SW480 (cell line): ENCODE measurements around the gene VAV2.

Source experiments
- DNase-seq: peaks from one replicate; pipeline ENCODE4 v3.0.0-alpha.2; 2016; ENCODE audit warnings: low spot score

The VAV2 gene

DNA sequence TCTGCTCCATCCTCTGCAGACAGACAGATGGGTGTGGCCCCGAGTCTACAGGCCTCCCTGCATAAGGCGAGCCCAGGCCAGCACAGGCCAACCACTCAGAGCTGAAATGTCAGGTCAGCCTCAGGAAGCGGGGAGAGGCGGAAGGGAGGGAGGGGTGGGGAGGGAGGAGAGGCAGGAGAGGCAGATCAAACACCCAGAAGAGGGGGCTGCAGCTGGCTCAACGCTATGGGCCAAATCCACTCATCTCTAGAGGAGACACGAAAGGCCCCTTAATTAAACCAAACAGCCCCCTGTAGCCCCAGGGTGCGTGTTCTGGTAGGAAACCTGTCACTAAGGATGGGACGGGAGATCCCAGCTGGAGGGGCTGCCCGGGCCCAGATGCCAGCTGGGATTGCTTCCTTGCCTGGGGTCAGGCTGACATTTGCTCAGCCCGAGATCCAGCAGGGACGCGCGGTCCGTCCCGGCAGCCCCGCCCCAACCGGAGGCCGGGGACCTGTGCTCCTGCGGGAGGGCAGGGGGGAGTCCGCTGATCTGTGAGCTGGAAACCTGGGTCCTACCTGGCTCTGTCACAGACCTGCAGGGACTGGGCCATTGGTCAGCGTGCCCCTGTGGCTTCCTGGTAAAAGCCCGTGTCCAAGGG lies 156.7 kb downstream of the VAV2 start:
- DNase-seq = no peak

DNA sequence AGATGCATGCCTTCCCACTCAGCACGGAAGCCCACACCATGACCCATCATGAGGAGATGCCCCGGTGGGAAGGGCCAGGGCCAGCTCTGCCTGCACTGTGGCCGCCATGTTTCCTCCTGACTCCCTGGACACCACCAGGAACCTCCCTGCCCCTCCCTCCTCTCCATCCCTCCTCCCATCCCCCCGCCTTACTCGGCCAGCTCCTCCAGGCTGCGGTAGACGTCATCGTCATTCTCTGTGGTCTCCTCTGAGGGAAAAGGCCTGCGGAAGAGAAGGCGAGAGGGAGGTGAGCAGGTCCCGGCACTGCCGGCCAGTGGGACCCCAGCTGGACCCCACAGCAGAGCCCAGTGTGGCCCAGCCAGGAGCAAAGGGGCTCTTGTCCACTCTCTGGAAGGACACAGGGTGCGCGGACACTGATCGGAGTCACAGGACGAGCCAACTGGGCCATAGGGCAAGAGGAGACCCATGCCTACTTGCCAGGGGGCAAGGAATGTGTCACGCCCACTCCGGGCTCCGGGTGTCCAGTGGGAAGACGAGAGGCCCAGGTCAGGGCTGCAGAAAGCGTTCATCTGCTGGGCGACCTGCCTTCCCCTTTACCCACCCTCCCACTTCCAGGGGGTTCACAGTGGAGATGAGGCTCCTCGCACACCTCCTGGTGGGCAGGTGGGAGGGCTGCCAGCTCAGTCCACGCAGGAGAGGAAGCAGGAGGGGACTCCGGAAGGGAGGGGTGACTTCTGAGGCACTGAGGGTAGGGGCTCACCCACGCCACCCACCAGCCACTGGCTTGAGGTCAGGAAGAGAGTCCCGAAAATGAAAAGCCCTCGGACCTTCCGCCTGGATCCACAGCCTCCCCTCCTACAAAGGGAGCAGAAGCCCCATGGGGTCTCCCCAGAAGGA lies 157.8 kb downstream of the VAV2 start:
- DNase-seq = no peak

DNA sequence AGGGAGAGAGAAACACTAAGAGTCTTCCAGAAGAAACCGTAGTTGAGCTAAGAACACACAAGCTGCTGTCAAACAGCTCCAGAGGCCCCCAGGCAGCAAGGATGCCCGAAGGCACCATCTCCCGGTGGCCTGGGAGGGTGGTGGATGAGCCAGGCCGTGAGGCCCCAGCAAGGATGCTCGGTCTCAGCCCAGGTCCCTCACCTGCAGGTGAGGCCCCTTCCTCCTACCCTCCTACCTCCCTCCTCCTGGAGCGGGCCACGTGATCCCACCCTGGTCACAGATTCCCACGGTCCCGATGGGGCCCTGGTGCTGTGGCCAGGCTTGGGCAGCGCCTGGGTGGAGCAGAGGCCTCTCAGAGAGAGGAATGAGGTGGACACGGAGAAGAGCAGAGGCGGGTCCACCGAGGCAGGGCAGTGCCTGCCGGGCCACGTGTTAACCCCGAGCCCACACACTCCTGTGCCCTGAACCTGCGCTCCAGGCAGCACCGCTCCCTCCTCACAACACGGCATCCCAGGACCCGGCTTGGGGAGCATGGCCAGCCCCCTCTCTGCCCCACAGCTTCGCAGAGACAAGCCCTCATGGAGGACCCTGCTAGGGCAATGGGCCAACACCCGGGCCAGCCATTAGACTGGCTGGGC lies 158.6 kb downstream of the VAV2 start:
- DNase-seq = no peak

DNA sequence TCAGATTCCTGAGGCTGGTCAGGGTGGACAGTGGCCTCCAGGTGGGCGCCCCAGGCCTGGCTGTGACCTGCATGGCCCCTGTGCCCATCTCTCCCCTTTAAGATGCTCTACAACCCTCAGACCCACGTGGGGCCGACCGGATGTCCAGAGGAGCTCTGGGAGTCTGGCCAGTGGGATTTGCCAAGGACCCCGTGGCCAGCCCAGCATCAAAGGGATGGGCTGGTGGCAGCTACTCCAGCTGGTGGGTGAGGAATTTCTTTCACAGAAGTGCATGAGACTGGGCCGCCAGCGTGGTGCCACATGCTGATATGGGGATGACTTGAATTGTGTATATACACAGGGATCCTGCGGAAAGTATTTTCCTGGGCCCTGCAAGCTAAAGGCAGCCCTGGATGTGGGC lies 159.2 kb downstream of the VAV2 start:
- no peak for DNase-seq

DNA sequence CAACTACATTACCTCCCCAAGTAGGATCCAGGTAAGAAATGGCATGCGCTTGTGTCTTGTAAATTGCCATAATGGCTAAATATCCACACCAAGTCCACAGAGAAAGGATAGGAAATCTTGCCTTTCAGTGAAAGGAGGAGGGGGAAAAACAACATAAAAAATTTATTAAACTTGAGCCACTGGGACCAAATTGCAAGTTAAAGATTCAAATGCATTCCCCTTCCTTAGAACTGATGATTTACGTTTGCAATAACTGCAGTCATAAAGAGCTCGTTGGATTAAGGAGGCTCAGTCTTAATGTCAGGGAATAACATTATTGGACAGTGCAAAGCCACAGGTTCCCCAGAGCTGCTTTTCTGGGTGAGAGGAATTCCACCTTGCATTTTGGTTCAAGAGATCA lies 161.4 kb downstream of the VAV2 start:
- no peak for DNase-seq

DNA sequence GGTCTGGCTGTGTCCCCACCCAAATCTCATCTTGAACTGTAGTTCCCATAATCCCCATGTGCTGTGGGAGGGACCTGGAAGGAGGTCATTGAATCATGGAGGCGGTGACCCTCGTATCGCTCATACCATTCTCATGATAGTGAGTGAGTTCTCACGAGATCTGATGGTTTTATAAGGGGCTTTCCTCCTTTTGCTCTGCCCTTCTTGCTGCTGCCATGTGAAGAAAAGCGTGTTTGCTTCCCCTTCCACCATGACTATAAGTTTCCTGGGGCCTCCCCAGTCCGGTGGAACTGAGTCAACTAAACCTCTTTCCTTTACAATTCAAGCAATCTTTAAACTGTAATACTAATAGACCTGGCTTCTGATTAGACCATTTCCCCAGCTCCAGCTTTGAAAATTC lies 161.8 kb downstream of the VAV2 start:
- no peak for DNase-seq

DNA sequence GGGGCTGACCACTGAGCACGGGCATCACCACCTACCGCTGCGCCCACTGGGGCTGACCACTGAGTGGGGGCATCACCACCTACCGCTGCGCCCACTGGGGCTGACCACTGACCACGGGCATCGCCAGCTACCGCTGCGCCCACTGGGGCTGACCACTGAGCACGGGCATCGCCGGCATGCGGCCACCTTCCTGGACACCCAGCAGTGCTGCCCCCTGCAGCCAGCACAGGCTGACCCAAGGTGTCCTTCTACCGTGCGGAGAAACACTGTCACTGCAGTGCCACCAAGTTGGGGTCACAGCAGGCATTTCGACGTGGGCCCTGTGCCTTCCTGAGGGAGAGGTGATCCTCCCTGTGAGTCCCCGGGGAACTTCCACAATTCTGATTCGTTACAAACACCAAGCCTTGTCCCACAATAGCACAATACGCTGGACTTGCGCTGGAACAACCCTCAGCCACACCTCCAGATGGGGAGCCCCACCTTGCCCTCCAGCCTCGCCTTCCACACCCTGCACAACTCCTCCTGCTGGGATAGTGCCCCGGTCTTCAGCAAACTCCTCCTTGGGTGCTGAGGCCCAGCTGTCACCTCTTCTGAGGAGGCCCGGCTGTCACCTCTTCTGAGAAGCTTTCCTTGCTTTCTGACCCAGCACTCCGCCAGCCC lies 163.7 kb downstream of the VAV2 start:
- DNase-seq = no peak

DNA sequence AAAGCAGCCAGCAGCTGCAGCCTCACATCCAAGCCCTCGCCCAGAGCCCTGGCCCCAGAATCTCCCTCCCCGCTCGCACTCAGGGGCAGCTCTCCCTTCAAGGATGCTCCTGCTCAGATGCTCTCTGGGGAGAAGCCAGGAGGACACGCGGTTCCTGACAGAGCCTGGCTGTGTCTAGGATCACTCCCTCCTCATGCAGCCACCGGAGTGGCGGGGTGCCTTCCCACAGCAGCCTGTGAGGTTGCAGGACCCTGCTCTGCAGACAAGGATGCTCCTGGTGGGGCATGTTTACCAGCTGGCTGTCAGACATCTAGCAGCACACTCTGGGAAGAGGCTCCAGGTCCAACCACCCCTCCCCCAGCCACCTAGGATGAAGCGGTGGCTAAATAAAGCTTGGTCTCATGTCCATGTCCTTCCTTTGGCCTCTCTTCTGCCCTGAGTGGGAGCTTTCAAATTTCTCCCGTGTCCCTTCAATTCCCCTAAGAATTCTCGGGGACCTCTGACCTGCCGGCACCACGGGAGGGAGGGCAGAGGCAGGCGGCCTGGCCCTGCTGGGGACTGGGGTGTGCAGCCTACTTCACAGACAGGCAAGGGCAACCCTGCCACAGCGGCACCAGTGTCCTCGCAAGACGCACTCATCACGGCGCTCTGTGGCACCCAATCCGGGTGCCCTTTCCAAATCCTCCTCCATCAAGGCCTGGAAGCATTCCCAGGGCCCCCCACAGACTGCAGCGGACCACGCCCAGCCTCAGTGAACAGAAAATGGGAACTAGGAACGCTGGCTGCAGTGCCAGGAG lies 165.6 kb downstream of the VAV2 start:
- DNase-seq = no peak

DNA sequence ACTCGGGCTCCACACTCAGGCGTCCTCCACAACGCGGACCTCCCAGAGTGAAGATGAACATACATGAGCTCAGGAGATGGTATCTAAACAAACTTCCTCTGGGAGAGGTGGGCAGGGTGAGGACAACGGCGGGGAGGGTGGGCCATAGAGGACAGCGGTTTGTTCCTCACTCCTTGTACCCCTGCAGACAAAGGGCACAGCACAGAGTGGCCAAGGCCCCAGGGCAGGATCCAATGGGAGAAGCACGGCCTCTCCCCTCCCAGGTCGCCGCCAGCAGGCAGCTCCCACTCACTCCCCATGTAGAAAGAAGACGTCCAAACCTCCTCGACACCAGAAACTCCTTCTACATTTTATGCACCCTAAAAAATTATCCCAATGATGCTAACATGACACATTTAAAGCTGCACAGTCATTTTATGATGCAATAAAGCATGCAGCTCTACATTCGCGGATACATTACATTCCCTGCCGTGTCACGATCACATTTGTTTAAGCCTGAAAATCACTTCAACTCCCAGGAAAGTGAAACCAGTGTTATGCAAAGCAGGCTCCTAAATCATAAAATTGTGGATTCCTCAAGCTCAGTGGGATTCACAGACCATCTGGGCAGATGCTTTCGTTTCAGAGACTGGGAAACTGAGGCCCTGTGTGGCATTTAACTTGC lies 166.4 kb downstream of the VAV2 start:
- DNase-seq = no peak

DNA sequence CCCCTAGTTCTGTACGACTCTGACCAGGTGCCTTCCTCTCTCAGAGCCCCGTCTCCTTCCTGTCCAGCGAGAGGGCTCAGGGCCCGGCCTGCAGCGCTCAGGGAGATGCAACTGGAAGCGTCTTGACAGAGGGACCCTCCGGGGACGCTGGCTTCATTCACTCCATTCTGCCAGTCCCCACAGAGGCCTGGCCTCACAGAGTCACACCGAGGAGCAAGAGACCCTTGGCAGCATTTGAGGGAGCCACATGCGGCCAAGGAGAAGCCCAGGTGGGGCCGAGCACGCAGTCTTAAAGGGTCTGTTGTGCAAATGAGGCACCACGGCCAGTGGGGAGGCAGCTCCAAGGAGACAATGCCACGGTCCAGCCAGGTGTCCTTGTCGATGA lies 167.3 kb downstream of the VAV2 start:
- no peak for DNase-seq

DNA sequence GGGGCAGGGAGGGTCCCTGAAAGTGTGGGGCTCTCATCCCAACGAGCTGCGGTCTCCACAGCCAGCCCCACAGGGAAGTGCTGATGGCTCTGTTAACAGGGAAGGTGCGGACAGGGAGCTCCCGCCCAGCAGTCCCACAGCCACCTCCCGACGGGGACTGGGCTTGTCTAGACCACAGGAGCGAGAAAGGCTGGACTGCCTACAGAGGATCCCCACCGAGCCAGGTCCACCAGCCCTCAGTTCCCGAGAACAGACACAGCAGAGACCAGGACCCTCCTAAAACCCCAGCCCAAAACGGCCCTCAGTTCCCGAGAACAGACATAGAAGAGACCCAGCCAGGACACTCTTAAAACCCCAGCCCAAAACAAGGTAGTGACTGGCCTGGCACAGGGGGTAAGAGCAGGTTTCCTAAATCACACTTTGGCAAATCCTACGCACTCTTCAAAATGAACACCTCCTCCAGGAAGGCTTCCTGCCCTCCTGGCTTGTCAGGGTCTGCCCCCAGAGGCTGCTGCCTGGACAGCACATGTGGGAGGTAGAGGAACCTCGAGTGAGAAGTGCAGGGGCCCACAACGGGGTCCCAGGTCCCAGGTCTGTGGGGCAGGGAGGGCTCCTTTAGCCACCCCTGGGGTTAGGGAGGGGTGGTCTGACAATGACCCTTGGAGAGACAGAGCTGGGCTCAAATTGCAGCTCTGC lies 167.9 kb downstream of the VAV2 start:
- DNase-seq = no peak

DNA sequence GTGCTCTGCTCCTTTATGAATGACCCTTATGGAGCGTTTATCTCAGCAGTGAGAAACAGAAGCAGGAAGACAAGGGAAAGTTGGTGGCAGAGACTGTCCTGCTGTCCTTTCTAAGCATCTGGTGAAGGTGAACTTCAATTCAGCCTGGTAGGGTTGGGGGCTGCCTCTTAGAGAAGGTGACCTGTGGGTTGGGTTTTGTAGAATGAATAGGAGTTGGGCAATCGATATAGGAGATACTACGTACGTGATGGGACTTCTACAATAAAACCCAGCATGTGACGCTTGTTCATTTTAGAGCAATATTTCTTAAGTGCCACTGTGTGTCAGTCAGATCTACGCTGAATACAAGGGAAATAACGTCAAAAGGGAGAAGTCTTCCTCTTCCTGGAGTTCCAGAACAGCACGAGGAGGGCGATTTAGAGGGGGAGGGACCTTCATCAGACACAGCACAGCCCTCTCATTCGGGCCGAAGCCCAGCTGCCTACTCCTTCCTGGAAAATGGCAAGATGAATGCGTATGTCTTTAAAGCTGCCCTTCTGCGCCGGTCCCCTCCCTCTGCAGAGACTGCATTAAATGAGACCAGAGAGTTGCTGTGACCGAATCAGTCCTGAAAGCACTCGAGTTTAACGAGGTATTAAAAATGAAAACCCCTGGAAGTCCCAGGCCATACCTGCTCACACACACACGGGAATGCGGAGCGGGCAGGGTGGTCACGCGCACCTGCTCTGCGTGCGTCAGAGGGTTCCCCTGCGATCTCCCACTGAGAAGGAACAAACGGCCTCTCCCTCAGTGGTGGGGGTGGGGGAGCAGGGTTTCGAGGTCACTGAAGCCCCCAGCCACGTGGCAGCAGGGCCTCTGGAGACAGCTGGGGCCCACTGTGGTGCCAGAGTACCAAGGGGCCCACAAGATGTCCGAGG lies 168.7 kb downstream of the VAV2 start:
- no peak for DNase-seq

DNA sequence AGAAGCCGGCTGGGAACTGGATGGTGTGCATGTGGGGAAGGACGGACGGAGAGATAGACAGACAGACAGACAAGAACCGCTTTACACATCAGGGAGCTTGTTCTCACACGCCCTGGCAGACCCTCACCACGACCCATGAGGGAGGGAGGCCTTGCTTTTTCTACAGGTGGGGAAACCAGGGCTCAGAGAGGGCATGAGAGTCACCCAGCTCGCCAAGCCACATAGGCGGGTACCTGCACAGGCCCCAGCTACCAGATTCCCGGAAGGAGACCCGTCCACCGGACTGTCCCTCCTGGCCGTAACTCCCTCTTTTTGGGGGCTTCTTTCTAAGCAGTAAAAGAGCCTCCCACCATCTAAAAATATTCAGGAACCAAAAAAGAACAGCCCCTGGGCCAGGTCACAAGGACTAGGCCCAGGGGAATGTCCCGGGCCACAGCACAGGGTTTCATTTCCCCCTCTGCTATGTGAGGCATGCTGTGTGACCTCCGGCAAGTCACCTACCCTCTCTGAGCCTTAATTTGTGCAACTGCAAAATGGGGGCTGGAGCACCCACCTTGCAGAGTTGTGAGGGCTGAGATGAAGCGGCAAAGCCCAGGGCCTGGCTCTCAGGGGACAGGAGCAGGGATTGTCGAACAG lies 169.6 kb downstream of the VAV2 start:
- DNase-seq = no peak

DNA sequence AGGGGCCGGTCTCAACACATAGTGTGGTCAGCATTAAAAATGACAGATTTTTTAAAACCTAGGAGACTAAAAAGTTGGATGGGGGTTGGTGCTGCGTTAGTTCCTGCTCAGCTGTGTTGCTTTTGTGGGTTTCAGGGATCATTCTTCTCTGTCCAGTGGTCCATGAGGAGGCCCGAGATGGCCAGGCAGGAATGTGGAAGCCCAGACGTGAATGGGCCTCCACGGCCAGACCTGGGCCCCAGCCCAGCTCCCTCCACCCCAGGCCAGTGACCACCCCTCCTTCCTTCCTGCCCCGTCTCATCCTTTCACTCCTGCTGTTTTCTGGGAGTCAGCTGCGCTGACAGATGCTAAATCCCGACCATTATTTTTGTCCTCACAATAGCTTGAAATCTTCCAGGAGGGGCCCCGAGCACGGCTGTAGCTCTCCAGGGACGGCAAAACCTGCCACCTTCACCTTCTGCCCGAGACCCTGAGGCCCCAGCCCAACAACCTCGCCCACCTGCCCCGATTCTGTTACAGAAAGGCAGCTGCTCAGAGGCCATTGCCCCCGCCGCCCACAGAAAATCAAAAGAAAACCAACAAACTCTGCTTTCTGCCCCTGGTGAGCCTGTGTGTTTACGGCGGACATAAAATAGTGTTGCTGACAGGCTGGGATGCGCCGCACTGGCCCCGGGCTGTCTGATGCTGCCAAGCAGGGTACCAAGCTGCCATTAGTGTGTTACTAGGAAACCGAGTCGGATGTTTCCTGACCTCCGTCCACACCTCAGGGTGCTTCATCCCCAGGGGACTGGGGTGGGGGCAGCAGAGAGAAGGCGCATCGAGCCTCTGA lies 170.3 kb downstream of the VAV2 start:
- no peak for DNase-seq

DNA sequence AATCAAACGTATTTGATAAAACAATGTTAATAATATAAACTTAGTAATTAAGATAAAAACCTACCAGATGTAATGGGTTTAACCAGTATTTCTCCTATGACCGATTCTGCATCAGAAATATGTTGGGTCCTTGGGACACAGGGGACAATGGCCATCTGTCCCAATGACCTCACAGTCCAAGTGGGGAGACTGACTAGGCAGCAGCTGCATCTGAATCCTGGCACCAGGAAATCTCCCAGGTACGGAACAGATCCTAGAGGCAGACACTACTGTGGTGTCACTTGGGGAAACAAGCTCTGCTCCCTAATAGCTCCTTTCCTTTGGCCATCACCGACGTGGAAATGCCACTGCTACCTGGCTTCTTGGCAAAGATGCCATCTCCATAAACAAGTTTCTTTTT lies 172.2 kb downstream of the VAV2 start:
- no peak for DNase-seq

DNA sequence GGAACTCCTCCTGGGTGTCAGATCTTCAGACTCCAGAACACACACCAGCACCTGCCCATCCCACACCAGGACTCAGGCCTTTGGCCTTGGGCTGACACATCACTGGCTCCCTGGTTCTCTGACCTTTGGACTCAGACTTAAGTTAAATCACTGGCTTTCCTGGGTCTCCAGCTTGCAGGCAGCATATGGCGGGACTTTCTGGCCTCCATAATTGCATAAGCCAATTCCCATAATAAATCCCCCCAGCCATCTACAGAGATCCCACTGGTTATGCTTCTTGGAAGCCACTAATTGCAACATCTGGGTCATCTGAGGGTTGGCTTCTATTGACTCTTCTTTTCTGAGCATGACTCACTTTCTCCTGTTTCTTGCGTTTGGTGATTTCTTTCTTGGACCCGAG lies 173.7 kb downstream of the VAV2 start:
- no peak for DNase-seq

DNA sequence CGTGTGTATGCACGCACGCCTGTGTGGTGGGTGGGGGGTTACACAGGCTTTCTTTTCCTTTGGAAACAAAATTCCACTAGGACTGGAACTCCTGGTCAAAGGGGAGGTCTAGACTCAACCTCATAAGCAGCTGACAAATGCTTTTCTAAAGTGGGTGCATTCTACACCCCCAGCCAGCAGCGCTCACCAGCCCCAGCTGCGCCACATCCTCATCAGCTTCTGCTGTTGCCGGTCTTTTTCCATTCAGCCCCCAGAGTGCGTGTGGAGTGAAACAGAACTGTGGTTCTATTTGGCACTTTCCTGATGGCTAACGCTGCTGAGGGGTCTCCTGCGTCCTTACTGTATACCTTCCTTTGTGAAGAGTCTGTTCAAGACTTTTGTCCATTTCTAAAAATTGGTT lies 176.3 kb downstream of the VAV2 start:
- DNase-seq = no peak

DNA sequence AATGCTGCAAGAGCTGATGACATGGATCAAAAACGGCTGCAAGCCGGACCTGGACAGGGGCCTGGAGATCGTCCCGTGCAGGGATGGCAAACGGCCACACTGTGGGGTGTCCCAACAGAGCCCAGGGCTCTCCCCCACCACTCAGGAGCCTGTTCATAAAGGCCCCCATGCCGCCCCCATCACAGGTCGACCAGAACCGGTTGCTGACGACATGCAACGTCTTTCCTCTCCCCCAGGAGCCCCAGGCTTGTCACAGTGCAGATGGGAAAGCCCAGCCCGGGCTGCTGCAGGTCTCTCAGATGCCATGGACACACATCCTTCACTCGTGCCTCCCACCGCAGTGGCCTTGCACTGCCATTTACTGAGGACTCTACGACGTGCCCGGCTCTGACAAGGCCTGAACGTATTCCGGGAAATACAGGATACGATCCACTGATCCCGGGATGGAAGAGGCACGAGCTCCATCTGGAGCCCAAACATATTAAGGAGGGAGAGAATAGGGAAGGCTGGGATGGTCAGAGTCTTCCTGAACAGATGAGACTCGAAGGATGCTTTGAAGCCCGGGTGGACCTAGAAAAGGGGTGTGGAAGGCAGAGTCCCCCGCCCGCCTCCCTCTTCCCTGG lies 177.4 kb downstream of the VAV2 start:
- no peak for DNase-seq
